ENCODE data around the gene POP7. TPM values are rescaled to one million over a fixed set of nuclear protein-coding genes. Genes with fewer than 3 reads are reported as not detected.

POP7 gene
- total RNA-seq, 1 donor from 2014 or later = 25.1 TPM

DNA sequence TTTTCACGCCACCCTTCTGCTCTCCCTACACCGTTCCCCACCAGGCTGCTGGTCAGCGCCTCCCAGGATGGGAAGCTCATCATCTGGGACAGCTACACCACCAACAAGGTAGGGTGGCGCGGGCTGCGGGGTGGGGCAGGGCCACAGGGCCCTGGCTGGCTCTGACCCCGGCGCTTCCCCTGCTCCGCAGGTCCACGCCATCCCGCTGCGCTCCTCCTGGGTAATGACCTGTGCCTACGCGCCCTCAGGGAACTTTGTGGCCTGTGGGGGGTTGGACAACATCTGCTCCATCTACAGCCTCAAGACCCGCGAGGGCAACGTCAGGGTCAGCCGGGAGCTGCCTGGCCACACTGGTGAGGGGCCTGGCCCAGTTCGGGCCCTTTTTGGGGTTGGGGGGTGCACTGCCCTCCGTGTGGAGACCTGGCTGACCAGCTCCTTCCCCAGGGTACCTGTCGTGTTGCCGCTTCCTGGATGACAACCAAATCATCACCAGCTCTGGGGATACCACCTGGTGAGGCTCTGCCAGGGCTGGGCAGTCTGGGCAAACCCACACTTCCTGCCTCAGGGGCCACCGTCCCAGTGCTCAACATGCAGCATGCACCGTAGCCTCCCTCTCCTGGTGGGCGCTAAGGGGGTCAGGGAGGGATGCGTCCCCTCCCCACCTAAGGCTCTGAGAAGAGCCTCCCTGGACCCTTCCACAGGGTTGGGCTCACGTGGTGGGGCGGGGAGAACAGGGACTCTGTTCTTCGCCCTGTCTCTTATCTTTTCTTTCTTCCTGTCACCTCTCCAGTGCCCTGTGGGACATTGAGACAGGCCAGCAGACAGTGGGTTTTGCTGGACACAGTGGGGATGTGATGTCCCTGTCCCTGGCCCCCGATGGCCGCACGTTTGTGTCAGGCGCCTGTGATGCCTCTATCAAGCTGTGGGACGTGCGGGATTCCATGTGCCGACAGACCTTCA lies 28.3 kb upstream of the POP7 start:
- no peak for DNase-seq (ENCODE audit: low spot score)

DNA sequence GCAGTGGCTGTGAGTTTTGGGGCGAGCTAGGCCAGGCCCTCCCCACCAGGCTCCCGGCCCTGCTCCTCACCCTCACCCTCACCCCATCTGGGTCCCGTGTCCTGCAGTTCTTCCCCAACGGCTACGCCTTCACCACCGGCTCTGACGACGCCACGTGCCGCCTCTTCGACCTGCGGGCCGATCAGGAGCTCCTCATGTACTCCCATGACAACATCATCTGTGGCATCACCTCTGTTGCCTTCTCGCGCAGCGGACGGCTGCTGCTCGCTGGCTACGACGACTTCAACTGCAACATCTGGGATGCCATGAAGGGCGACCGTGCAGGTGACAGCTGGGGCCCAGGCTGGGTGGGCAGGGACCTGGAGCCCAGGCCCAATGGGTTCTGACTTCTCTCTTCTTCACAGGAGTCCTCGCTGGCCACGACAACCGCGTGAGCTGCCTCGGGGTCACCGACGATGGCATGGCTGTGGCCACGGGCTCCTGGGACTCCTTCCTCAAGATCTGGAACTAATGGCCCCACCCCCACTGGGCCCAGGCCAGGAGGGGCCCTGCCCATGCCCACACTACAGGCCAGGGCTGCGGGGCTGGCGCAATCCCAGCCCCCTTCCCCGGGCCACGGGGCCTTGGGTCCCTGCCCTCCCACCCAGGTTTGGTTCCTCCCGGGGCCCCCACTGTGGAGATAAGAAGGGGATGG lies 27.5 kb upstream of the POP7 start:
- intact Hi-C loops (cut with DNase I) = no loop called here
- no peak for DNase-seq (ENCODE audit: low spot score)

More for the DNA sequence above, 28.3 kb upstream of the POP7 start:
- intact Hi-C loops (cut with DNase I) = no loop called here

DNA sequence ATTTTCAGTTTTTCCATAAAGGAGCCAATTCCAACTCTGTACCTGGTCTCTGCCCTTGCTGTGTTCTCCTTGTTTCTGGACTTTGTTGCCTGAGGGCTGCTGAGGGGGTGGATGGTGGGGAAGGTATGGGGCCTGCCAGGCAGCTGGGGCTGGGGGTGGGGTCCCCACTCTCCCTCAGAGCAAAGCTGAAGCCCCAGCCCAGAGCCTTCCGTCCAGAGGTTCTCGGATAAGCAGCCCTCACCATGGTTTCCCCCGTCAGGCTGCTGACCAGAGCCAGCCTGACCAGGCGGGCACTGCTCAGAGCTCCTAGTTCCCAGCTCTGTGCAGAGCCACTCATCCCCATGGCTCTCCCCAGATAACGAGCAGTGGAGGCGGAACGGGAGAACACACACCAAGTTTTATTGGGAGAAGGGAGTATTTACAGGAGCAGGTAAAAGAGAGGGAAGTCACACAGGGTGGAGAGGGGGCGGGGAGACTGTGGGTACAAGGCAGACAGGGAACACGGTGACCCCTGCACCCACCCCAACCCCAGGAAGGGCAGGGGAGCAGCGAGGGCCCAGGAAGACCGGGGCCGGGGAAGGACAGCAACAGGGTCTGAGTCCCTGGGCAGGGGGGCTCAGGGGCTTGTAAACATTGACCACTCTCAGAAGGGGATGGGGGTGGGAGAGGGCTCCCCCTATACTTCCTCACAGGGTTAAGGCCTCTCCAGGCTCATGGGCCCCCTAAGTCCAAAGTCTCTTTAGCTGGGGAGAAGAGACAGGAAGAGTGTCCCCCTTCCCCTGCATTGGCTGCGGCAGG lies 26.6 kb upstream of the POP7 start:
- intact Hi-C loops (cut with DNase I) = no loop called here
- no peak for DNase-seq (ENCODE audit: low spot score)

DNA sequence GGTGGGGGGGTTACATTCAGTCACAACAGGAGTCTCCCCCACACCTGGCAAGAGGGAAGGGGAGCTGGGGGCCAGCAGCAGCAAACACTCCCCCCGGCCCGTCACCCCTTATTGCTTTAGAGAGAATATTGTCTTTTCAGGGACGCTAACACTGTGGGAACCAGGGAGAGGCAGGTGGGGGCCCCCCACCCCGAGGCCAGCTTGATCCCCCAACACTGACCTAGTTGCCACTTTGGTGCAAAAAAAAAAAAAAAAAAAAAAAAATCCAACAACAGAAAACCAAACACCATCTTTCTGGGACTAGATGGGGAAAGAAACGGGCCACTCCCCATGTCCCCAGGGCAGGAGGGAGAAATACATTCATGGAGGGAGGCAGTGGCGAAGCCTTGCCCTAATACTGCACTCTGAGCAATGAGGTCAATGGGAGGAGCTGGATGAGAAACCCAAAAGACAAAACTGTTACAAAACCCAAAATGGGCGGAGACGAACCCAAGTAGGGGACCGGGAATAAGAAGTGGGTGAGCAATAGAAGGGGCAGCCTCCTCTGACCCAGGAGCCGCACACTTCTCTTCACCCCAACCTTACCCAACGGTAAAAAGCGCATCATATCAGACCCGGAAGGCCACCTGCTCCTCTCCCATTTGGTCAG lies 25.9 kb upstream of the POP7 start:
- DNase-seq (ENCODE audit: low spot score) = no peak
- intact Hi-C loops (cut with DNase I) = no loop called here

DNA sequence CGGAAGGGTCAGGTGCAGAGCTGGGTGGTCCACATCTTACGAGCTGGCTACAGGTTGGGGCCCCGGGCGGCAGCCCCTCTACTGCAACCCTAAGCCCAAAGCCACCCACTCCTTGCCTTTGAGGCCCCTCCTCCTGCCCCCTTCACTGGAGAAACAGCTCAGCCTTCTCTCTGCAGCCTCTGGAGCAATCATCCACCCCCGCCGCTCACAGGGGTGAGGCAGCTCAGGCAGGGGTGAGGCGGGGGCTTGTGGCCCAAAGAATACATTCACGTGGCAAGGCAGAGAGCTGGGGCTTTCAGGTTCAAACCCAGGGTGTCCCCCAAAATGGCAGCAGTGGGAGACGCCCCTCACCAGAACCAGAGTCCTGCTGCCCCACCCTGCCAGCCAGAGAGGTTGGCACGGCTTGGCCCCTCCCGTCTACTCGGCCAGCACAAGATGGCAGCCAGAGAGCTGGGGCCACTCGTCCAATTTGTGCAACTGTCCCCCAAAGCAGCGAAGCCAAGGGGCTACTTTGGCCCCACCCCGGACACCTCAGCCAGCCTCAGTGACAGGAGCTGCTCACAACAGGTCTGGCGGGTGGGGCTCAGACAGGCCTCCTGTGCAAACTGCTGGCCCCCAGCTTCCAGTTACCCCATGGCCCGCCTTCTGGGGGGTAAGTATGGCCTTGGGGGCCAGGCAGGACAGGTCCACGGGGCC lies 25.2 kb upstream of the POP7 start:
- no peak for DNase-seq (ENCODE audit: low spot score)
- intact Hi-C loops (cut with DNase I) = no loop called here

DNA sequence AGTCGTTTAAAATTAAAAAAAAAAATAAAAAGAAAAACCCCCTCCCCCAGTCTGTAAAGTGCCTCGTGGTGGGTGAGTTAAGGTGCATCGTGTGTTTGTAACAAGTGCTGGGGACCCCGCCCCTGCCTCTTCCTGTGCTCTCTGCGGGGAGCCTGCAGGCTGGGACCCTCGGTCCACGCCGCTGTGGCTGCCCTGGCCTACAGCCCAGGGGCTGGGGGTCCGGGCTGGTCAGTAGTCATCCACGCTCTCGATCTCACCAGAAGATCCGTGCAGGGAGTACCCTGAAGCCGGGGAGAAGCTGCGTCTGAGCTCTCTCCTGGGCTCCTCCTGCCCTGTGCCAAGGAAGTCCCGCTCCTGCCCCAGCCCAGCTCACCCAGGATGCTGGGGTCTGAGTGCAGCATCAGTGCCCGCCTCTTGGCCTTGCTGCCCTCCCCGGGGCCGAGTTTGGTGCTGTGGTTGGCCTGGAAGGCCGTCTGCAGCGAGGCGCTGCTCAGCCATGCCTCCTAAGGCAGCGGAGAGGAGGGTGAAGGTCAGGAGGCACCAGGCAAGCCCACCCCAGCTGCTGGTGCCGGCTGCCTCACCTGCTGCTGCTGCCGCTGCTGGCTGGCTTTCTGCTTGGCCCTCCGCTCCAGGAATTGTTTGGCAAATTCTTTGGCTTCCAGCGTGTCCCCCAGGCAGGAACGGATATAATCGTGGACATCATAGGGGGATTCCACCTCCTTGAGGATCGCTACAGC lies 24.3 kb upstream of the POP7 start:
- no peak for DNase-seq (ENCODE audit: low spot score)
- intact Hi-C loops (cut with DNase I) = no loop called here

DNA sequence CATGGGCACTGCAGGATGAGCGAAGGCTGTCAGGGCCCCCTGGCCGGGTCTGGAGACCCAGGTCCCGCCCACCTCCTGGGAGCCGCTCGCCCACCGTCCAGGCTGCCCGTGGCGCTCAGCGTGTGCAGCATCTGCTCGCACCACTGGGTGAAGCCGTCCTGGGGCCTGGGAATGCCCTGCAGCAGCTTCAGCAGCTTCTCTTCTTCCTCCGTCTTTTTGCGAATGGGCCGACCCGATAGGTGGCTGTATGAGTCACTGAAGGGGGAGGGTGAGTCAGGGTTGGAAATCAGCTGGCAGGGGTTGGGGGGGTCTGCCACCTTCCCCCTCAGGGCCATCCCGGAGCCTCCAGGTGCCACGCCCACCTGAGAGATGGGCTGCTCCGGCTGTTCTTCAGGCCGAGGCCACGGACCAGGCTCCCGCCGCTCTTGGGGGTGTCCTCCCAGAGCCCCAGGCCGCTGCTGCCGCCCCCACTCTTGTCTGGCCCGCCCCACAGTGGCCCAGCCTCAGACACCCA lies 23.6 kb upstream of the POP7 start:
- DNase-seq (ENCODE audit: low spot score) = no peak
- intact Hi-C loops (cut with DNase I) = no loop called here

DNA sequence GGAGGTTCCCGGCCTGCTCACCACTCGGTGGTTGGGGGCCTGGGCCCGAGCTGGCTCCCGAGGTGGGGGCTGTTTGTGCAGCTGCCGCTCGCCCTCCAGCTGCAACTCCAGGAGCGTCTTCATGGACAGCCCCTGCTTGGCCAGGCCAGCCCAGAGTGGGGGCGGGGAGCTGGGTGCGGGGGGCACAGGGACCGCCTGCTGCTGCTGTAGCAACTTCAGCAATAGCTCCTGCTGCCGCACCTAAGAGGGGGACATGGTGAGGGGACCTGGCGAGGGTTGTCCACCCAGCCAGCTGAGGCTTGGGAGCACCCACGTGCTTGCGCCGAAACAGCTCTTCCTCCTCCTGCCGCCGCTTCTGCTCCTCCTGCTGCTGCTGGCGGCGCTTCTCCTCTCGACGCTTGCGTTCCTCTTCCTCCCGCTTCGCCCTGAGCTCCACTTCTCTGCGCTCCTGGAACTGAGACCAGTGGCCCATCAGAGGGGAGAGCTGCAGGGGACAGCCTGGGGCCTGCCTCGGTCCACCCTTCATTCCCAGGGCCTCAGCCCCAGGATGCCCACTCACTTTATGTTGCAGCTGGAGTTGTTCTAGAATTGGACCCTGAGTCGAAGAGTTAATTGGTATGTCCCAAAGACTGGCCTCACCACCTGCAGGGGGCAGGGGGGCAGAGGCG lies 22.8 kb upstream of the POP7 start:
- intact Hi-C loops (cut with DNase I) = no loop called here
- DNase-seq (ENCODE audit: low spot score) = no peak

DNA sequence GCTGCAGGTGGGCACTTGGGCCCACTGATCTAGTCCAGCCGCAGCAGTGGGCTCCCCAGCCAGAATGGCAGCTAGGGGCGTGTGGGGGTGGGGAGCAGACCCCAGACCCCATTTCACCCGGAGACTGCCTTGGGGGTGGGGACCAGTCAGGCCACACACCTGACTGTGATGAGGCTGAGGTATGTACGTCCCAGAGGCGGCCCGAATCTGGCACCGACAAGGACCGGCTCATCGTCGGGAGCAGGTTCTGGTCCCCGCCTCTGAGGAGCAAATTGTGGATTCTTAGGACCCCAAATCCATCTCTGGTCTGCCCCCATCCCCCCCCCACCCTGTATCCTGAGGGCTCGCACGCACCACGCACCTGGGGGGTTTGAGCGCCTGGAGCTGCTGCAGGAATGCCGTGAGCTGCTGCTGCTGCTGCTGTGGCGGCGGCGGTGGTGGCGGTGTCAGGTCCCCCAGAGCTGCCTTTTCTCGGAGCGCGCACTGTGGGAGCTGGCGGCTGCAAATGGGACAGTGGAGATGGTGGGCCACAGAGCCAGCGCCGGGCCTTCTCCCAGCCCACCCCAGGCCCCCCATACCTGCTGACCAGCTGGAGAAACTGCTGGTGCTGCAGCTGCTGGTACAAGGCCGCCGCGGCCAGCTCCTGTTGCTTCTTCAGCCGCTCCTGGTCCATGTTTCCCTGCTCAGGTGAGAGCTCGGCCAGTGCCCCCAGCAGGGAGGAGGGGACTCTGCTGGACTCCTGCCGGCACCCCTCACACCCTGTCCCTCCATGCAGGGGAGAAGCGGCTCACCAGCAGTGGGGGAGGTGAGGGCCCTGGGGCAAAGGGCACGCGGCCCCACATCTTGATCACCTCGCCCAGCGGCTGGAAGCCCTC lies 22.0 kb upstream of the POP7 start:
- no peak for DNase-seq (ENCODE audit: low spot score)
- intact Hi-C loops (cut with DNase I) = no loop called here

DNA sequence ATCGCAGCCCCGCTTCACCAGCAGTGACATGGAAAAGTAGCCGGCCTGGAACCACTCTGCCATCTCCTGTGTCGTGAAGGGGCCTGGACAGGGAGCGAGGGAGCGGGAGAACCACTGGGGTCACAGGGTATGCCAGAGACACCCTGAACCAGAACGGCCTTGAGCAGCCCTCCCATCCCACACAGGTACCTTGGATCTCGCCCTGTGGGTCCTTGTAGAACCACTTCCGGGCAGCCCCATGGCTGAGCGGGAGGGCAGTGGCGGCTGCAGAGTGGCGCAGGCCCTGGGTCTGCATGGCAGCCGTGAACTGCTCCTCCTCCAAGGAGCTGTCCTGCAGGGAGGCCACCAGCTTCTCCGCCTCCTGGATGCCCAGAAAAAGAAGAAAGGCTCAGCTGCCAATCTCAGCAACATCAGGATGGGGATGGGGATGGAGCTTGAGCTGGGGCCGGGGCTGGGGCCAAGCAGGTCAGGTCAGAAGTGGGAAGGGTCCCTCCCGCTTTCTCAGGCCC lies 21.3 kb upstream of the POP7 start:
- DNase-seq (ENCODE audit: low spot score) = peak; percentile 46
- intact Hi-C loops (cut with DNase I) = no loop called here

DNA sequence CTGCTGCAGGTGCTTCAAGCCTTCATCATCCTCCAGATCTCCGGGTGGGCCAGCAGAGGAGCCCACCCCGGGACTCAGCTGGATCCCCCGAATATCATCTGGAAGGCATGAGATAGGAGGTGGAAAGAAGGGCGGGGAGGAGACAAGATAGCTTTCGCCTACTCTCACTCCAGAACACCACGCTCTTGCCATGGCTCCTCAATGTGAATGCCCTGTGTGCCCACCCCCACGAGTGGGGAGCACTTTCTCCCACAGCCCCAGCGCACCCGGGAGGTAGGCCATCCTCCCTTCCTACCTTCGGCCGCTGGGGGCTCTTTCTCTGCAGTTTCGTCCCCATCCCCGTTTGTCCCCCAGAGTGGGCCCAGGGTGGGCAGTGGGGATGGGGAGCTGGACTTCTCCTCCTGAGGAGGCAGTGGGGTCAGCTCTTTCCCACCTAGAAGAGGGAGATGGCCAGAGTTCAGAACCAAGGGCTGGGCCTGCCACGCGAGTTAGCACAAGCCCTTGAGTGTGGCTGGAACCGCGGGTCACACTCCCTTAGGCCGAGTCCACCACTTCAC lies 20.8 kb upstream of the POP7 start:
- intact Hi-C loops (cut with DNase I) = no loop called here
- peak; percentile 49 for DNase-seq (ENCODE audit: low spot score)

DNA sequence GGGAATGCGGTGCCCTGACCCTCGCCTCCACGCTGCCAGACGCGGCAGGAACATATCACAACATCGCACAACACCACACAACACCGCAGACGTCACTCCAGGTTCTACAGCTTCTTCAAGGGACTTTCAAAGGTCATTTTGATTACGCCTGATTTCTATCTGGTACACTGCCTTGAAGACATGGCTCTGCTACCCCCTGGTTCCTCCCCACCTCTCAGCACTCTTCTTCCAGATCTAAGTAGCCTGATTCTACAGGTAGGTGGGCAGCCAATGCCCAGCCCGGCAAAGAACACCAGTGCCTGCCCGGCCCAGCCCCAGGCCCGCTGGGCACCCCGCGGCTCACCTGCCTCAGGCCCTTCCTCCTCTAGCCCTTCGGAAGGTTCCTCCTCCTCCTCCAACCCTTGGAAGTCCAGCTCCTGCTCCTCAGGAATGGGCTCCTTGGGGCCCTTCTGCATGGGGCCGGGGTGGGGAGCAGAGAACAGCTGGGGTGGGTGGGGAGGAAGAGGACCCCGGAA lies 20.2 kb upstream of the POP7 start:
- DNase-seq (ENCODE audit: low spot score) = peak; percentile 53
- intact Hi-C loops (cut with DNase I) = no loop called here

DNA sequence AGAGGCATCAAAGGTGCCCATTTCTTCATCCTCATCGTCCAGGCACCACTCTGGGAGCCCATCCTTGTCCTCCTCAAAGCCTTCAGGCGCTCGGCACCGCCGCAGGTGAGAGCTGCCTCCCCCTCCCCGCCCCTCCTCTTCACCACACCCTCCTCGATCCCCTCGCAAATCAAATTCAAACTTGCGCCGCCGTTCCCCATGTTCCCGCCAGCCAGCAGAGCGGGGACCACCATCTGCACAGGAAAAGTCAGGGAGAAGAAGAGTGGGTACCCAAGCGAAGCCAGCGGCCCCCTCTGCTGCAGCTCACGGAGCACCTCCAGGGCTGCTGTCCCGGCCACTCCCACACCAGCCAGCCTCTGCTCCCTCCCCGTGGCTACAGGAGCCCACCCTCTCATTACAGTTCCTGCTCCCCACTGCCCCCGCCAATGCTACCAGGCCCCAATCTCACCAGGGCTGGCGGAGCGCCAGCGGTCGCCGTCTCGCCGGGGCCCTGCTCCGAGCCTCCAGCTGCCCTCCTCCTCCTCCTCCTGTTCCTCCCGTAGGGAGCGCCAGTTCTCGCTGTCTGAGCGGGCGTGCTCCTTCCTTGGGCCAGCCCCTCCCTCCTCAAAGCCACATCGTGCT lies 19.6 kb upstream of the POP7 start:
- DNase-seq (ENCODE audit: low spot score) = peak; percentile 43
- intact Hi-C loops (cut with DNase I) = no loop called here

DNA sequence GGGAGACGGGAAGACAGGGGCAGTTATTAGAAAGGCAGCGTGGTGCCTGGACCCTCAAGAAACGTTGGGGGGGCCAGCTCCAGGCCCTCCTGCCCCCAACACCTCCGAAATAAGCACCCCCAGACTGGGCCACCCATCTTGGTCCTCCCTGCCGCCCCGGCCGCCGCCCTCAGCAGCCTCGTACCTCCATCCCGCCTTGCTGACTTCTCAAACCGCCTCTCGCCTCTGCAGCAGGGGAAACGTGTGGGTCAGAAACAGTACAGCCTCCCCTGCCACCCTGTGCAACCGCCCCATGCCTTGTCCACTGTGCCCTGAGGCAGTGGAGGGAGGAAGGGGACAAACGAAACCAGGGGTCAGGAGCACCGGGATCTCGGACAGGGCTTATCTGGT lies 19.1 kb upstream of the POP7 start:
- no peak for DNase-seq (ENCODE audit: low spot score)
- intact Hi-C loops (cut with DNase I) = no loop called here

DNA sequence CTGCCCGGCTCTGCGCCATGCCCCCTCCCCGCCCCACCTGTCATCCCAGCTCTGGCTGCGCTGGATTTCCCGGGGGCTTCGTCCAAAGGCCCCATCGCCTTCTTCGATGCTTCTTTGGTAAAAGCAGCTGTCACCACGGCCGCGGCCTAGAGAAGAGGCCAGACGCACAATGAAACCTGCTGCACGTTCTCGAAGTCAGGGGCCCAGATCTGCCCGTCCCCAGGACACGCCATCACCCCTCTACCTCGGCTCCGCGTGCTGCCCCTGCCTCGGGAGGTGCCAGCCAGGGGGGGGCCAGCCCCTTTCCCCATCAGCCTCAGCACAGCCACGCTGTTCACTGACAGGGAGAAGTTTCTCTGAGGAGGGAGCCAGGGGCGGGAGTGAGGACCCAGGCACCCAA lies 18.7 kb upstream of the POP7 start:
- DNase-seq (ENCODE audit: low spot score) = no peak
- intact Hi-C loops (cut with DNase I) = no loop called here

Measured in cardiac septum (tissue), 1 donor.